Measurements from ENCODE around the gene ARHGAP33. TPM values are rescaled to one million over a fixed set of nuclear protein-coding genes. Genes with fewer than 3 reads are reported as not detected.

ARHGAP33 gene
- total RNA-seq, 1 experiment from 2014 or later, result 39.6 TPM

- H3K27me3 ChIP-seq (replicated peaks; ENCODE audit: insufficient read depth, low read depth, low read length, poor library complexity), result no peaks in the 10 kb centered on the region
- DNase-seq (ENCODE audit: low spot score), result no peak
- intact Hi-C loops (cut with micrococcal nuclease; ENCODE audit: unreplicated experiment), result no loop called here
- no peaks in the 10 kb centered on the region for H3K9me3 ChIP-seq (ENCODE audit: low read depth, low read length, poor library complexity, severe bottlenecking)
- POLR2A ChIA-PET (ENCODE audit: low non-redundant PET), result no interaction called here
- H3K27ac ChIP-seq (ENCODE audit: low read depth, low read length, poor library complexity, severe bottlenecking), result no peak overlapping the region
- no peak overlapping the region for H3K4me3 ChIP-seq (ENCODE audit: low read depth, low read length, poor library complexity, severe bottlenecking)
- no TSS peak for BruUV-seq (replicated peaks)
- H3K4me1 ChIP-seq (ENCODE audit: insufficient read depth, low read length, poor library complexity, severe bottlenecking), result no peaks in the 10 kb centered on the region
- TF ChIP-seq CTCF (conservative IDR thresholded peaks at IDR 0.05; ENCODE audit: low read depth, low read length), result no peak
- no peak for TF ChIP-seq EZH2 (IDR thresholded peaks at IDR 0.05; ENCODE audit: borderline replicate concordance, low read depth, low read length, poor library complexity, severe bottlenecking)
- CTCF ChIA-PET, result no interaction called here
- H3K36me3 ChIP-seq (ENCODE audit: insufficient read depth, low read length, poor library complexity, severe bottlenecking), result no peaks in the 10 kb centered on the region
Observed at GRCh38 chr19:35790981-35791813, 15.8 kb downstream of the ARHGAP33 start.

- no peak overlapping the region for H3K27ac ChIP-seq (ENCODE audit: low read depth, low read length, poor library complexity, severe bottlenecking)
- H3K27me3 ChIP-seq (replicated peaks; ENCODE audit: insufficient read depth, low read depth, low read length, poor library complexity), result peaks cover 4% of the 10 kb centered on the region
- H3K4me3 ChIP-seq (ENCODE audit: low read depth, low read length, poor library complexity, severe bottlenecking), result no peak overlapping the region
- no peaks in the 10 kb centered on the region for H3K4me1 ChIP-seq (ENCODE audit: insufficient read depth, low read length, poor library complexity, severe bottlenecking)
- H3K36me3 ChIP-seq (ENCODE audit: insufficient read depth, low read length, poor library complexity, severe bottlenecking), result no peaks in the 10 kb centered on the region
- intact Hi-C loops (cut with micrococcal nuclease; ENCODE audit: unreplicated experiment), result no loop called here
- no TSS peak for BruUV-seq (replicated peaks)
- H3K9me3 ChIP-seq (ENCODE audit: low read depth, low read length, poor library complexity, severe bottlenecking), result no peaks in the 10 kb centered on the region
- TF ChIP-seq CTCF (conservative IDR thresholded peaks at IDR 0.05; ENCODE audit: low read depth, low read length) (no peak), EZH2 (IDR thresholded peaks at IDR 0.05; ENCODE audit: borderline replicate concordance, low read depth, low read length, poor library complexity, severe bottlenecking) (no peak)
- ChIA-PET POLR2A (ENCODE audit: low non-redundant PET) (no interaction called here), CTCF (no interaction called here)
- DNase-seq (ENCODE audit: low spot score), result no peak
Observed at GRCh38 chr19:35791814-35792279, 16.5 kb downstream of the ARHGAP33 start.

- intact Hi-C loops (cut with micrococcal nuclease; ENCODE audit: unreplicated experiment), result no loop called here
- Histone ChIP-seq H3K27ac (ENCODE audit: low read depth, low read length, poor library complexity, severe bottlenecking) (no peak overlapping the region), H3K4me3 (ENCODE audit: low read depth, low read length, poor library complexity, severe bottlenecking) (no peak overlapping the region), H3K27me3 (replicated peaks; ENCODE audit: insufficient read depth, low read depth, low read length, poor library complexity) (peaks cover 9% of the 10 kb centered on the region), H3K4me1 (ENCODE audit: insufficient read depth, low read length, poor library complexity, severe bottlenecking) (no peaks in the 10 kb centered on the region), H3K36me3 (ENCODE audit: insufficient read depth, low read length, poor library complexity, severe bottlenecking) (no peaks in the 10 kb centered on the region), H3K9me3 (ENCODE audit: low read depth, low read length, poor library complexity, severe bottlenecking) (no peaks in the 10 kb centered on the region)
- no TSS peak for BruUV-seq (replicated peaks)
- ChIA-PET CTCF (no interaction called here), POLR2A (ENCODE audit: low non-redundant PET) (no interaction called here)
- TF ChIP-seq CTCF (conservative IDR thresholded peaks at IDR 0.05; ENCODE audit: low read depth, low read length) (no peak), EZH2 (IDR thresholded peaks at IDR 0.05; ENCODE audit: borderline replicate concordance, low read depth, low read length, poor library complexity, severe bottlenecking) (no peak)
- DNase-seq (ENCODE audit: low spot score), result no peak
Observed at GRCh38 chr19:35792312-35792711, 16.9 kb downstream of the ARHGAP33 start.

Measured in A673 (cell line).